ENCODE data around the gene ATP6V0A4.

ATP6V0A4 gene

GRCh38 chr7:138784692-138785091, 13.3 kb downstream of the ATP6V0A4 start:
- Mint-ChIP-seq H3K27ac (no peak overlapping the region), H3K36me3 (ENCODE audit: low read depth) (no peaks in the 10 kb centered on the region), H3K4me1 (no peaks in the 10 kb centered on the region), H3K4me3 (no peak overlapping the region), H3K9me3 (peaks cover 12% of the 10 kb centered on the region), H3K27me3 (no peaks in the 10 kb centered on the region)
- ATAC-seq = no peak
- DNase-seq = no peak

- ATAC-seq (no peak), DNase-seq (no peak)
- Mint-ChIP-seq H3K4me1 (no peaks in the 10 kb centered on the region), H3K36me3 (ENCODE audit: low read depth) (no peaks in the 10 kb centered on the region), H3K27ac (no peak overlapping the region), H3K27me3 (no peaks in the 10 kb centered on the region), H3K4me3 (no peak overlapping the region), H3K9me3 (peaks cover 7% of the 10 kb centered on the region)
Observed at GRCh38 chr7:138781004-138781403, 17.0 kb downstream of the ATP6V0A4 start.

GRCh38 chr7:138776166-138776833, 21.7 kb downstream of the ATP6V0A4 start:
- no peak overlapping the region for H3K27ac Mint-ChIP-seq

GRCh38 chr7:138773817-138774216, 24.2 kb downstream of the ATP6V0A4 start:
- peaks cover 2% of the 10 kb centered on the region for H3K4me1 Mint-ChIP-seq
- H3K36me3 Mint-ChIP-seq (ENCODE audit: low read depth) = no peaks in the 10 kb centered on the region
- H3K9me3 Mint-ChIP-seq = no peaks in the 10 kb centered on the region
- DNase-seq = no peak
- no peak overlapping the region for H3K4me3 Mint-ChIP-seq
- no peak for ATAC-seq
- H3K27ac Mint-ChIP-seq = no peak overlapping the region
- H3K27me3 Mint-ChIP-seq = no peaks in the 10 kb centered on the region

More at GRCh38 chr7:138776166-138776833, 21.7 kb downstream of the ATP6V0A4 start:
- H3K4me1 Mint-ChIP-seq = no peaks in the 10 kb centered on the region
- H3K36me3 Mint-ChIP-seq (ENCODE audit: low read depth) = no peaks in the 10 kb centered on the region
- H3K9me3 Mint-ChIP-seq = peaks cover 3% of the 10 kb centered on the region
- DNase-seq = no peak
- H3K27me3 Mint-ChIP-seq = no peaks in the 10 kb centered on the region
- no peak for ATAC-seq
- no peak overlapping the region for H3K4me3 Mint-ChIP-seq

- DNase-seq (no peak), ATAC-seq (no peak)
- Mint-ChIP-seq H3K27ac (no peak overlapping the region), H3K4me1 (peaks cover 2% of the 10 kb centered on the region), H3K27me3 (no peaks in the 10 kb centered on the region), H3K36me3 (ENCODE audit: low read depth) (no peaks in the 10 kb centered on the region), H3K4me3 (no peak overlapping the region), H3K9me3 (no peaks in the 10 kb centered on the region)
Observed at GRCh38 chr7:138773176-138773575, 24.8 kb downstream of the ATP6V0A4 start.

GRCh38 chr7:138770904-138771303, 27.1 kb downstream of the ATP6V0A4 start:
- DNase-seq (no peak), ATAC-seq (no peak)
- Mint-ChIP-seq H3K36me3 (ENCODE audit: low read depth) (no peaks in the 10 kb centered on the region), H3K27me3 (no peaks in the 10 kb centered on the region), H3K9me3 (no peaks in the 10 kb centered on the region), H3K27ac (no peak overlapping the region), H3K4me1 (peaks cover 2% of the 10 kb centered on the region), H3K4me3 (no peak overlapping the region)

- H3K36me3 Mint-ChIP-seq (ENCODE audit: low read depth) = no peaks in the 10 kb centered on the region
- H3K27me3 Mint-ChIP-seq = no peaks in the 10 kb centered on the region
- peaks cover 2% of the 10 kb centered on the region for H3K4me1 Mint-ChIP-seq
- DNase-seq (no peak), ATAC-seq (no peak)
- H3K9me3 Mint-ChIP-seq = no peaks in the 10 kb centered on the region
- no peak overlapping the region for H3K27ac Mint-ChIP-seq
- no peak overlapping the region for H3K4me3 Mint-ChIP-seq
Observed at GRCh38 chr7:138768241-138768640, 29.8 kb downstream of the ATP6V0A4 start.

- H3K27me3 Mint-ChIP-seq = no peaks in the 10 kb centered on the region
- H3K4me3 Mint-ChIP-seq = no peak overlapping the region
- no peaks in the 10 kb centered on the region for H3K36me3 Mint-ChIP-seq (ENCODE audit: low read depth)
- H3K9me3 Mint-ChIP-seq = no peaks in the 10 kb centered on the region
- DNase-seq (no peak), ATAC-seq (no peak)
- H3K4me1 Mint-ChIP-seq = peaks cover 44% of the 10 kb centered on the region
- H3K27ac Mint-ChIP-seq = no peak overlapping the region
Observed at GRCh38 chr7:138756591-138757242, 41.3 kb downstream of the ATP6V0A4 start.

GRCh38 chr7:138755842-138756590, 42.0 kb downstream of the ATP6V0A4 start:
- H3K27me3 Mint-ChIP-seq = no peaks in the 10 kb centered on the region
- no peak overlapping the region for H3K27ac Mint-ChIP-seq
- no peak for DNase-seq
- H3K9me3 Mint-ChIP-seq = peaks cover 5% of the 10 kb centered on the region
- no peaks in the 10 kb centered on the region for H3K36me3 Mint-ChIP-seq (ENCODE audit: low read depth)
- ATAC-seq = no peak
- H3K4me1 Mint-ChIP-seq = peaks cover 51% of the 10 kb centered on the region
- no peak overlapping the region for H3K4me3 Mint-ChIP-seq

GRCh38 chr7:138755331-138755747, 42.7 kb downstream of the ATP6V0A4 start:
- ATAC-seq (no peak), DNase-seq (no peak)
- Mint-ChIP-seq H3K4me3 (no peak overlapping the region), H3K36me3 (ENCODE audit: low read depth) (no peaks in the 10 kb centered on the region), H3K27ac (no peak overlapping the region), H3K4me1 (peaks cover 58% of the 10 kb centered on the region), H3K27me3 (peaks cover 1% of the 10 kb centered on the region), H3K9me3 (peaks cover 5% of the 10 kb centered on the region)

- no peak overlapping the region for H3K27ac Mint-ChIP-seq
- DNase-seq (no peak), ATAC-seq (no peak)
- H3K9me3 Mint-ChIP-seq = peaks cover 5% of the 10 kb centered on the region
- H3K36me3 Mint-ChIP-seq (ENCODE audit: low read depth) = no peaks in the 10 kb centered on the region
- H3K27me3 Mint-ChIP-seq = peaks cover 1% of the 10 kb centered on the region
- peaks cover 63% of the 10 kb centered on the region for H3K4me1 Mint-ChIP-seq
- no peak overlapping the region for H3K4me3 Mint-ChIP-seq
Observed at GRCh38 chr7:138753610-138754009, 44.4 kb downstream of the ATP6V0A4 start.

GRCh38 chr7:138753150-138753518, 44.9 kb downstream of the ATP6V0A4 start:
- H3K27ac Mint-ChIP-seq = peak overlapping the region; percentile 69
- H3K36me3 Mint-ChIP-seq (ENCODE audit: low read depth) = no peaks in the 10 kb centered on the region
- H3K9me3 Mint-ChIP-seq = peaks cover 5% of the 10 kb centered on the region
- ATAC-seq (no peak), DNase-seq (no peak)
- H3K4me3 Mint-ChIP-seq = no peak overlapping the region
- peaks cover 1% of the 10 kb centered on the region for H3K27me3 Mint-ChIP-seq
- H3K4me1 Mint-ChIP-seq = peaks cover 62% of the 10 kb centered on the region

- ATAC-seq (peak; percentile 99), DNase-seq (peak; percentile 80)
- peak overlapping the region; percentile 69 for H3K27ac Mint-ChIP-seq
- H3K9me3 Mint-ChIP-seq = peaks cover 5% of the 10 kb centered on the region
- peaks cover 57% of the 10 kb centered on the region for H3K4me1 Mint-ChIP-seq
- H3K4me3 Mint-ChIP-seq = no peak overlapping the region
- H3K36me3 Mint-ChIP-seq (ENCODE audit: low read depth) = no peaks in the 10 kb centered on the region
- H3K27me3 Mint-ChIP-seq = peaks cover 1% of the 10 kb centered on the region
Observed at GRCh38 chr7:138752518-138753149, 45.4 kb downstream of the ATP6V0A4 start.

- peaks cover 1% of the 10 kb centered on the region for H3K27me3 Mint-ChIP-seq
- peaks cover 44% of the 10 kb centered on the region for H3K4me1 Mint-ChIP-seq
- no peaks in the 10 kb centered on the region for H3K36me3 Mint-ChIP-seq (ENCODE audit: low read depth)
- H3K27ac Mint-ChIP-seq = no peak overlapping the region
- peaks cover 5% of the 10 kb centered on the region for H3K9me3 Mint-ChIP-seq
- no peak overlapping the region for H3K4me3 Mint-ChIP-seq
- ATAC-seq = no peak
- DNase-seq = no peak
Observed at GRCh38 chr7:138750901-138751464, 47.0 kb downstream of the ATP6V0A4 start.
